Testis (tissue), 2 donors: ENCODE measurements around the gene HNRNPH2.

ENCODE experiments used
- POLR2A ChIP-seq: fragments of 450-650 bp; IDR thresholded peaks from one replicate; pipeline ENCODE4 v1.6.1; 2017; ENCODE audit warnings: antibody characterized with exemption, mild to moderate bottlenecking, moderate library complexity
- TF ChIP-seq, protein P1 (sequence below), 3 experiments: fragments of 450-650 bp in 2 of 3; fragments of 200-600 bp in 1 of 3; sonication (generic) in 1 of 3; IDR thresholded peaks; one replicate each; pipeline ENCODE4 v1.5.1; 2016 to 2019; ENCODE audit warnings: antibody characterized with exemption in 3 of 3, mild to moderate bottlenecking in 2 of 3, moderate library complexity in 1 of 3

DNA sequence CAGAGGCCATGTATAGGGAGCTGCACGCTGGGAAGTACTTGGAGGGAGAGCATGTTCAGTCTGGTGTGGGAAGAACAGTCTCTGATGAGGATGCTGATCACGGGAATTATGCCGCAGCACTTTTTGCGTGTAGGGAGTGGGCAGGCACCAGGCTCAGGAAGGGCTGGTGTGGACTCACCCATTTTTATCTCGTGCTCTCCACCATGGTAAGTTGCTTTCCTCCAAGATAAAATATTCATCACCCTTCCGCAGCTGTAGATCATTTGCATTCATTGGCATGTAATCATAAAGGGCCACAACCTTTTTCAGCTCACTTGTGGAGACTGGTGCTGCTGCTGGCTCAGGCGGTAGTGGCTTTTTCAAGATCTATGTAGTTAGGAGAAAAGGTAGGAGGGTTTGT is 47.6 kb upstream of the HNRNPH2 start:
- no peak for TF ChIP-seq POLR2A
- TF ChIP-seq, protein P1, sequence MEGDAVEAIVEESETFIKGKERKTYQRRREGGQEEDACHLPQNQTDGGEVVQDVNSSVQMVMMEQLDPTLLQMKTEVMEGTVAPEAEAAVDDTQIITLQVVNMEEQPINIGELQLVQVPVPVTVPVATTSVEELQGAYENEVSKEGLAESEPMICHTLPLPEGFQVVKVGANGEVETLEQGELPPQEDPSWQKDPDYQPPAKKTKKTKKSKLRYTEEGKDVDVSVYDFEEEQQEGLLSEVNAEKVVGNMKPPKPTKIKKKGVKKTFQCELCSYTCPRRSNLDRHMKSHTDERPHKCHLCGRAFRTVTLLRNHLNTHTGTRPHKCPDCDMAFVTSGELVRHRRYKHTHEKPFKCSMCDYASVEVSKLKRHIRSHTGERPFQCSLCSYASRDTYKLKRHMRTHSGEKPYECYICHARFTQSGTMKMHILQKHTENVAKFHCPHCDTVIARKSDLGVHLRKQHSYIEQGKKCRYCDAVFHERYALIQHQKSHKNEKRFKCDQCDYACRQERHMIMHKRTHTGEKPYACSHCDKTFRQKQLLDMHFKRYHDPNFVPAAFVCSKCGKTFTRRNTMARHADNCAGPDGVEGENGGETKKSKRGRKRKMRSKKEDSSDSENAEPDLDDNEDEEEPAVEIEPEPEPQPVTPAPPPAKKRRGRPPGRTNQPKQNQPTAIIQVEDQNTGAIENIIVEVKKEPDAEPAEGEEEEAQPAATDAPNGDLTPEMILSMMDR (IDR thresholded peaks at IDR 0.05) = no peak
